A673 (cell line): ENCODE measurements around the gene KIF26B. TPM values are rescaled to one million over a fixed set of nuclear protein-coding genes. Genes with fewer than 3 reads are reported as not detected.

ENCODE experiments used
- BruUV-seq: library from RNA; stranded (reverse); fragments of 400-500 nt; replicated peaks from 2 replicates; lab custom pipeline; 2021; lab: Mats Ljungman, UMichigan
- CTCF ChIA-PET: fragments of 300-600 bp; sonication (Branson Sonifier 250); formaldehyde crosslinking; loops from one replicate; lab custom pipeline; 2022; ENCODE audit warnings: antibody characterized with exemption; lab: Charles Lee
- POLR2A ChIA-PET: fragments of 300-600 bp; sonication (Branson Sonifier 250); formaldehyde crosslinking; loops from one replicate; lab custom pipeline; 2022; ENCODE audit warnings: antibody characterized with exemption; ENCODE audit not compliant: low non-redundant PET; lab: Charles Lee
- DNase-seq: peaks from one replicate; pipeline ENCODE4 v3.0.0-alpha.2; 2015; ENCODE audit warnings: low spot score
- H3K27ac ChIP-seq: fragments of 200-600 bp; sonication (generic); 2 replicates; pipeline ENCODE4 v1.5.1; 2016; ENCODE audit warnings: mixed run types, low read depth, mild to moderate bottlenecking, mixed read lengths, antibody characterized with exemption, low read length; ENCODE audit not compliant: poor library complexity, severe bottlenecking
- H3K27me3 ChIP-seq: fragments of 200-600 bp; sonication (generic); replicated peaks from 2 replicates; pipeline ENCODE4 v1.6.1; 2017; ENCODE audit warnings: mixed run types, low read depth, mild to moderate bottlenecking, mixed read lengths, antibody characterized with exemption, low read length; ENCODE audit not compliant: insufficient read depth, poor library complexity
- H3K36me3 ChIP-seq: fragments of 200-600 bp; sonication (generic); 2 replicates; pipeline ENCODE4 v1.6.1; 2016; ENCODE audit warnings: mixed run types, mild to moderate bottlenecking, mixed read lengths, antibody characterized with exemption, low read length; ENCODE audit not compliant: insufficient read depth, poor library complexity, severe bottlenecking
- H3K4me1 ChIP-seq: fragments of 200-600 bp; sonication (generic); 2 replicates; pipeline ENCODE4 v1.6.1; 2017; ENCODE audit warnings: mixed run types, mild to moderate bottlenecking, mixed read lengths, antibody characterized with exemption, low read length; ENCODE audit not compliant: insufficient read depth, poor library complexity, severe bottlenecking
- H3K4me3 ChIP-seq: fragments of 200-600 bp; sonication (generic); 2 replicates; pipeline ENCODE4 v1.5.1; 2016; ENCODE audit warnings: low read depth, mixed run types, mild to moderate bottlenecking, mixed read lengths, low read length; ENCODE audit not compliant: poor library complexity, severe bottlenecking
- H3K9me3 ChIP-seq: fragments of 200-600 bp; sonication (generic); 2 replicates; pipeline ENCODE4 v1.6.1; 2016; ENCODE audit warnings: mixed run types, low read depth, mild to moderate bottlenecking, mixed read lengths, antibody characterized with exemption, low read length; ENCODE audit not compliant: poor library complexity, severe bottlenecking
- CTCF ChIP-seq: fragments of 300-800, 200-600 bp; sonication (generic); conservative IDR thresholded peaks from 2 replicates; pipeline ENCODE4 v1.5.1; 2017; ENCODE audit warnings: low read depth, mild to moderate bottlenecking, antibody characterized with exemption, low read length, moderate library complexity, mixed read lengths
- EZH2 ChIP-seq: fragments of 200-600 bp; sonication (generic); IDR thresholded peaks from 2 replicates; pipeline ENCODE4 v1.6.1; 2017; ENCODE audit warnings: borderline replicate concordance, low read depth, mild to moderate bottlenecking, mixed read lengths, antibody characterized with exemption, low read length; ENCODE audit not compliant: poor library complexity, severe bottlenecking
- intact Hi-C: fragments of 100-400 bp; cut with micrococcal nuclease; formaldehyde crosslinking; loops from one replicate; pipeline ENCODE4 v1.10.0; 2022; ENCODE audit not compliant: unreplicated experiment
- total RNA-seq: library from RNA; stranded (reverse); gene quantifications from 2 replicates; pipeline ENCODE4 v1.2.3, GENCODE V29; 2021

The KIF26B gene
- total RNA-seq, 1 experiment from 2014 or later = not detected

GRCh38 chr1:245448531-245448930, 293.7 kb downstream of the KIF26B start:
- no peak overlapping the region for H3K27ac ChIP-seq

GRCh38 chr1:245448975-245449431, 294.2 kb downstream of the KIF26B start:
- BruUV-seq = no TSS peak
- POLR2A ChIA-PET = no interaction called here
- DNase-seq = no peak
- peaks cover 35% of the 10 kb centered on the region for H3K27me3 ChIP-seq
- TF ChIP-seq EZH2 (peak; percentile 31), CTCF (no peak)
- no peak overlapping the region for H3K27ac ChIP-seq
- no peaks in the 10 kb centered on the region for H3K4me1 ChIP-seq
- no peaks in the 10 kb centered on the region for H3K36me3 ChIP-seq
- CTCF ChIA-PET = no interaction called here
- intact Hi-C loops = no loop called here
- no peak overlapping the region for H3K4me3 ChIP-seq
- no peaks in the 10 kb centered on the region for H3K9me3 ChIP-seq

More at GRCh38 chr1:245448531-245448930, 293.7 kb downstream of the KIF26B start:
- no TSS peak for BruUV-seq
- H3K27me3 ChIP-seq = peaks cover 31% of the 10 kb centered on the region
- intact Hi-C loops = no loop called here
- DNase-seq = no peak
- ChIA-PET POLR2A (no interaction called here), CTCF (no interaction called here)
- no peak overlapping the region for H3K4me3 ChIP-seq
- no peak for TF ChIP-seq CTCF
- TF ChIP-seq EZH2 = peak; percentile 10
- H3K9me3 ChIP-seq = no peaks in the 10 kb centered on the region
- H3K36me3 ChIP-seq = no peaks in the 10 kb centered on the region
- no peaks in the 10 kb centered on the region for H3K4me1 ChIP-seq

- no TSS peak for BruUV-seq
- no peak for DNase-seq
- ChIA-PET POLR2A (no interaction called here), CTCF (no interaction called here)
- H3K27ac ChIP-seq = no peak overlapping the region
- H3K27me3 ChIP-seq = peaks cover 59% of the 10 kb centered on the region
- no peaks in the 10 kb centered on the region for H3K4me1 ChIP-seq
- TF ChIP-seq EZH2 (no peak), CTCF (no peak)
- H3K36me3 ChIP-seq = no peaks in the 10 kb centered on the region
- H3K9me3 ChIP-seq = no peaks in the 10 kb centered on the region
- intact Hi-C loops = no loop called here
- no peak overlapping the region for H3K4me3 ChIP-seq
These were observed 298.8 kb downstream of the KIF26B start for GRCh38 chr1:245453541-245453940.
